HG03095 (cell line): ENCODE results near the gene EZR.
A peak's percentile ranks its signal among the peaks of the same experiment; 100 is the strongest.

Experiments used
- ATAC-seq: cut with Tn5 transposase; IDR thresholded peaks from one replicate; pipeline ENCODE4 v1.9.1; 2021; ENCODE audit warnings: moderate library complexity; ENCODE audit not compliant: unreplicated experiment

EZR gene

DNA sequence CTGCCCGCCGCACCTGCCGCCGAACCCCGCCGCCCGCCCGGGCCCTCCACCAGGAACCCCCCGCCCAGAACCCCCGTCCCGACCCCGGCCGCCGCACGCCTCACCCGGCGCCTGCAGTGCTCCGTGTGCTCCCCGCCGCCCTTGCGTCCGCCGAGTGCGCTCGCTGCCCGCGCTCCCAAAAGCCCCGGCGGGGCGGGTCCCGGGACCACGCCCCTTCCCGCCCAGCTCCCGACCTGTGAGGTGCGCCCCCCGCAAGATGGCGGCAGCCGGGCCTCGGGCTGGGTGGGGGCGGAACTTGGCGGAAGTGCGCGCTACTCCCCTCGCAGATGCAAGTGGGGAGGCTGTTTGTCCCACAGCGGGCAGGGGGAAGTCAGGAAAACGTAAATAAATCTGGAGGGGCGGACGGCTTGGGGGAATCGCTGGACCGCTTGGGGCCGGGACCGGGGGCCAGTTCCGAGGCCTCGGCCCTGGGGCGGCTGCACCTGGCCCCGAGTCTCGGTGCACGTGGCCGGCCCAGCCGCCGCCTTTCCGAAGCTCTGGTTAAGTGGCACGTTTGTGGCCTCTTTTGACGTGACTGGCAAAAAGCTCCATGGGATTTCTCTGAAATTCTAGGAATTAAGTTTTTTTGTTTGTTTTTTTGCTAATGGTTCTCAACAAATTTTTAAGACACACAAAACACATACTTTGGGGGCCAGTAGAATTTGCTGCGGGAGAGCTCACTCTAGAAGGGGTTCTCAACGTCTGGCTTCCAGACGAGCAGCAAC lies at the start of gene EZR:
TSS of gene EZR (minus strand) at position 156 of the 764 bp plus-strand sequence. CDS start 1,275 bp downstream, outside the sequence.
- ATAC-seq: peak; percentile 41

DNA sequence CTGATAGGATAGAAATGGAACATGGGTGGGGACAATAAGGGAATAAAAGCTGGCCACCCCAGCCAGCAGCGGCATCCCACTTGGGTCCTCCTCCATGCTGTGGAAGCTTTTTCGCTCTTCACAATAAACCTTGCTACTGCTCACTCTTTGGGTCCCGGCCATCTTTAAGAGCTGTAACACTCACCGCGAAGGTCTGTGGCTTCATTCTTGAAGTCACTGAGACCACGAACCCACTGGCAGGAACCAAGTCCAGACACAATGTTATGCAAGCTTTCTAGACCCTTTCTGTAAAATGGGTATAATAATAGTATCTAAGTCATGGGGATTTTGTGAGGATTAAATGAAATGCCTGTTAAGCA lies 48.9 kb upstream of the EZR start:
- no peak for ATAC-seq

DNA sequence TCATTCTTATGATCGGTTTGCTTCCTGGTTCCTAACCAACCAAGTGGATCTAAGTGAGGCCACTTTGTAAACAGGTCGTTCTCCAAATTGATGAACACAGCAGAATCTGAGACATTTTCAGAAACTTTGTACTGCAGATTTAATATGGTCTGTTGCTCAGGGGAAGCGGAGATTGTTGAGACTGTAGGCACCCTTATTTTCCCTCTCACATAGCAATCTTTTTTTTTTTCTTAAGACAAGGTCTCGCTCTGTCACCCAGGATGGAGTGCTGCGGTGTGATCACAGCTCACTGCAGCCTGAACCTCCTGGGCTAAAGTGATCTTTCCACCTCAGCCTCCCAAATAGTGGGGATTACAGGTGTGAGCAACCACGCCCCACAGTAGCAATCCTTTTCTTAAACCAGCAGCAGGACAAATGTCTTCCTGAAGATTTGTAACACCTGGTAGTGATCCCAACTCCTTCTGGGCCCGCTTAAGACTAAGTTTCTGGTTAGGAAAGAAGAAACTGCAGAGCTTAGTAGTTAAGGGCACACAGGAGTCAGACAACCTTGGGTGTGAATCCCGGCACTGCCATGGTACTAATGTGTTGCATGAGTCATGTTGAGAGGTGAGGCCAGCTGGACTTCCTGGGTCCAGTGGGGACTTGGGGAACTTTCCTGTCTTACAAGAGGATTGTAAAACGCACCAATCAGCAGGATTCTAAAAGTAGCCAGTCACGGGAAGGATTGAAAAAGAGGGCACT lies 48.4 kb upstream of the EZR start:
- no peak for ATAC-seq

DNA sequence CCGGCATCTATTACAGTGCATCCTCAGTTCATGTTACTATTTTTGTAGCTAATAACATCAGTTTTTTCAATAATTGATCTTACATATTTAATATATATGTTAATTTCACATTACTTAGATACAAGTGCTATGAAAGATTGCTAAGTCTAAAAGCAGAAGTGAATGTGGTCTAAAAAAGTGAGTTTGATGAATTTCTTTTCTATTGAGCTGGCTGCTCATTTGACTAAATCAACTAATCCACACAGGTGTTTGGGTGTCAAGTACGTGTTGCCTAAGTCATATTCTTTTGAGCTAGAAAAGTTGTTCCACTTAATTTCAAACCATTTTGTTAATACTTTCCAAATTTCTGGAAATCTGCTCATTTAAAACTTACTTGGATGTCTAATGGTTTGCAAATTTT lies 46.6 kb upstream of the EZR start:
- ATAC-seq: no peak

DNA sequence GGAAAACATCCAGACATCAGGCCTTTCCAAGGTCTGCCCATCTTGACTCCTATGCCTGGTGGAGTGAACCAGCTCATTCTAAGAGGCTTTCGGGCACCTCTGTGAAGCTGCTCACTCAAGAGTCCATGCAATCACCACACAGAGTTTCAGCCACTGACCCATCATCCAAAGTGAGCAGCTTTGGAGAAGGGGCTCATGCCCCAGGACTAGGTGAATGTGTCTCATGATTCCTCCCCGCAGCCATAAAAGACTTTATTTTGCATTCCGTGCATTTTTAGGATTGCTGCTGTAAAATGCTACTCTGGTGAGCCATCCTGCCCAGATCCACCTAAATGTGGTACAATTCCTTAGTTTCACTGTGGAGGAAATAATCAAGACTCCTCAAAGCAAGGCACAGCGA lies 44.5 kb upstream of the EZR start:
- ATAC-seq: no peak

DNA sequence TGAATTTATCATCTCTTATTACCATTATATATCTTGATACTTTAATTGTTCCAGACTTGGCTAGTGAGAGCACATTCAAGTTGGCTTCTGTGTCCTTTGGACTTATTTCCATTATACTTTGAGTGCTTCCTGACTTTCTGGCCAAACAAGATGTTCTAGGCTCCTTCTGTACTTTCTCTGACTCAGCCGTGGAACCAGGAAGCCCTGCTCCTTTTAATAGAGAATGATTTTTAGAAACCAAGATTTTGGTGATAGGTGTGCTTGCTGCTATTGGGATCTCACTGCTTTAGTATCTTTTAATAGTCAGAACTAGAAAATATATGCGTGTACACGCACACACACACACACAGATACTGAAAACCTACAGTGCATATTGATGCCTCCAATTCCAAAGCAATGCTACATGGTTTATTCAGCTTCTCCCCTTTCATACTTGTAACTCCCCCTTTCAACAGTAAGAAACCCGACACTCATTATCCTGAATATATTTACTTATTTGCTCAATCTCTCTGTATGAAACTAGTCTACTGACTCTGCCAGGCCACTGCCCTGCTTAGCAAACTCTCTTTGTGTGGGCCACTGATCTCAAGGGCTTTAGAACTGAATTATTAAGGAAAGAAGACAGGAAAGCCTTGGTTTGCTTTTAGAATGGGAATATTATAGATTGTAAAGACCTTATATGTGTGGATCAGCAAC lies 42.7 kb upstream of the EZR start:
- ATAC-seq: no peak

DNA sequence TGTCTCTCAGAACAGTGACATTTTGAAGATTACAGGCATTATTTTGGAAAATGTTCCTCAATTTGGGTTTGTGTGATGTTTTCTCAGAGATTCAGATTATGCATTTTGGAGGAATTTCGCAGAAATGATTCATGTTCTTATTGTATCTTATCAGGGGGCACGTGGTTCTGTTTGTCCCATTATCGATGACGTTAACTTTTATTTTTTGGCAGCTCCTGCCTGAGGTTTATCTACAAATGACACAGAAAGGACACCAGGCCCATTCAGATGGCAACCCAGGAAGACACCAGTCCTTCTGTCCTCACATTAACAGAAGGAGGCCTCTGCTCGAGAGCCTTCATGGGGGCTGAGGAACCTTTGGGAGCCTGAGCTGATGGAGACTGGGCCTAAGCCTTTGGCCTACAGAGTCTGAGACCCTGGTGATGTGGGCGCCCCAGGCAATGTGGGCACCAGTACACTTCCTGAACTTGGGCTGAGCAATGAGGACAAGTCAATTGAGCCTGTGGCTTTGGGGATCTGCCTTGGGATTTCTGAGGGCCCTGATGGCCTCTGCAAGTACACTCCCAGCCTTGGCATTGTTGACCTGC lies 41.2 kb upstream of the EZR start:
- no peak for ATAC-seq

DNA sequence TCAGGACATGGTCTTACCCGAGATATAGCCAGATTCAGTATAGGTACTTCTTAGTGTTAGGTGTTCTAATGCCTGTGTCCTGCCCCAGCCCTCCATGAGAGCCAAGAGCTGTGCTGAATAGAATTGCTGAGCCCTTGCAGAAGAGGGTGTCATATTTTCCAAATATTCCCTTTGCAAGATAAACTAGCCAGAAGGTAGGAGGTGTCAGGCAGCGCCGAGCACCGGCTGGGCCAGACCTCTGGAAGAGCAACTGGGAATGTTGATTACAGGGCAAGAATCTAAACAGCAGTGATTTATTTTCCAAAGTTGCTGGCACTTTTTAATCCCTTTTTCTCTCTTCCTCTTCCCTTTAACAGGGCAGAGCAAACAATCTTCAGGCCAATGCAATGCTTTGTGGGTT lies 37.1 kb upstream of the EZR start:
- ATAC-seq: no peak

DNA sequence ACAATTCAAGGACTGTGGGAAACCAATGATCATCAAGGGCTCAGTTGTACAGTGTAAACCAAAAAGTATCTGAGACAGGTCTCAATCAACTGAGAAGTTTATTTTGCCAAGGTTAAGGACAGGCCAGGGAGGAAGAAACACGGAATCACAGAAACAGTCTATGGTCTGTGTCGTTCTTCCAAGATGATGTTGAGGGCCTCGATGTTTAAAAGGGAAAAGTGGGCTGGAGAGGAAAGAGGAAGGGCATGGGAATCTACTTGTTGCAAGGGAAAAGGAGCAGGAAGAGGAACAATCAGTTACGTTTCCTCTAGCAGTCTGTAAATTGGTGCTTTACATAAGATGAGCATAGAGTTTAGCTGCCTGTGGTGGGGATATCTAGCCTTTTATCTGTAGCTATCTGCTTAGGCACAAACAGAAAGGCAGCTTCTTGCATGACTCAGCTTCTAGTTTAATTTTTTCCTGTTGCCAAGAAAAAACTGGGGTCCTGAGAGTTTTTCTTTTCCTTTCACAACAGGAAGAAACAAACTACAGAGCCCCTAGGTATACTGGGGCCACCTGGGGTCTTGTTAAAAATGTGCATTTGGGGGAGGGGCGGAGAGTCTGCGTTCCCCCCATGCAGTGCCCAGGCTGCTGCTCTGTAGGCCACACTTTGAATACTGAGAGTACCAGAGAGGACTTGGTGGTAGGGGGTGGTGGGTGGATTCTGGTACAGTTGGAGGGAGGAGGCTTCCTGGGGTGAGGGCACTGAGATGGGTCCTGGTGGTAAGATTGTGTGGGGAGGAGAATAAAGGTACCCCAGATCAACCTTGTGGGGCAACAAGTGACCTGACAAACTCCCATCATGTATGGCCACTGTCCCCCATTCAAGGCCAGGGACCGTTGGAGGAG lies 35.3 kb upstream of the EZR start:
- no peak for ATAC-seq

DNA sequence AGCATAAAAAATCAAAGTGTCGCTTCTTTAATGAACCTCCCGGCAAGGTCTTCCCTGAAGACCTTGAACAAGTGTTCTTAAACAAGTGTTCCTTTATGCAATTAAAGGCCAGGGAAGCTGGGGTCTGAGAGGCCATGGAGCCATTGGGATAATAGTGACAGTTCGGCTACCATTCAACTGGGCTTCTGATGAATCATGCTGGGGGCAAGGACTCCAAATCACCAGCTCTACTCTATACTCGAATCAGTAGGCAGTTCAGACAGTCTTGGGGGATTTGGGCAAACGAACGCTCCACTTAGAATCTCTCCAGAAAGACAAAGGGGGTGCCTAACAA lies 34.7 kb upstream of the EZR start:
- ATAC-seq: no peak

DNA sequence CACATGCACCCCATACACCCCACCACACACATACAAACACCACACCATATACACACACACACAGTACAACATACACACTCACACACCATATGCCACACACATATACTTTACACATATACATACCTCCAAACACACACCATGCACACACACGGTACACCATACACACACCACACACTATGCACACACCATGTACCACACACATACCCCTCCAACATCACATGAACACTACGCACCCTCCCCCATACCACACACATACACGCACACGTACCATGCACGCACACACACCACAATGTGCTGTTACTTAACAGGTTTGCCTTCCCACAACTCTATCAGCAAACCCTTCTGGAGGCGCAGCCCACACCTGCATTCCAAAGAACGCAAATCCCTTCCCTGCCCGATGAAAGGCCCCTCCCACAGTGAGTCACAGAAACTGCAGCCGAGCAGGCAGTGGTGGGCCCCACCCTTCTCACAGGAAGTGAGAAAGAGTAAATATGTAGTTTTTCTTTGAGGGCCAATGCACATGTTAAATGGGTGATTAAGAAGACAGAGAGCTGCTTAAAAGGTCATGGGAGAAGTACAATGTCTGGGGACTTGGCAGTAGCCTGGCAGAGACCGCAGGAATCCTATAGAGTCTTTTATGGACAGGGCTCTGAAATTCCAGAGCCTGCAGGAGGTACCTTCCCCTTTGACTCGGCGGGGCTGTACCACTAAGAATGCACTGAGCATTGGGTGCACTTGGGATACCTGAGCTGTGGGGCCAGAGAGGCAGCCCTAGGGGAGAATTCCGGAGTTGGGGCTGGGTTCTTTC lies 34.1 kb upstream of the EZR start:
- ATAC-seq: peak; percentile 94

DNA sequence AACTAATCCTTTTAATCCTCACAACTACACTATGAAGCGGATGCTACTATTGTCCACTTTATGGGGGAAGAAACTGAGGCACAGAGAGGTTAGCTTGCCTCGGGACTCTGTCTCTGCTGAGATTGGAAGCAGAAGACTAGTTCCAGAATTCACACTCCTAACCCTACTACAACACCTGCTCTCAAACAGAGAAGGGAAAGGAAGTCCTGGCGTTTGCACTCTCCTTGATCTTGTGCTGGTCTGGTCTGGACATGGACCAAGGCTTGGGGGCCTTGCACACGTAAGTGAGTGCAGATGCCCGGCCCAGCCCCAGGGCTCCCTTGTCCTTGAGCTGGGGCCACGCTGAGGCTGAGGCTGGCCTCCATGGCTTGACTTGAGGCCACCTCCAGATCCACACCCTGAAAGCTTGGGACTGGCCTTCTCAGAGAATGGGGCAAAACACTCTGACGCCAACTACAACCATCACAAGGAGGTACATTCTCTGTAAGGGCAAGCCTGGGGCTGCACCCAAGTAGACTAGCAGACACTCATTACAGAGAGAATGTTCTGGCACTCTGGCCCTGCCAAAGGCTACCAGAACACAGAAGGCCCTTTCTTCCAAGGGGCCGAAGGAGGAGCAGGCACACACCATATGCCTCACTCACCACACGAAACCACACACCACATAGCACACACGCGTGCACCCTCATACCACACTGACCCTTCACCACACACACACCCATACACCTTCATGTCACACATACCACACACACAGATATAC lies 33.3 kb upstream of the EZR start:
- ATAC-seq: no peak

DNA sequence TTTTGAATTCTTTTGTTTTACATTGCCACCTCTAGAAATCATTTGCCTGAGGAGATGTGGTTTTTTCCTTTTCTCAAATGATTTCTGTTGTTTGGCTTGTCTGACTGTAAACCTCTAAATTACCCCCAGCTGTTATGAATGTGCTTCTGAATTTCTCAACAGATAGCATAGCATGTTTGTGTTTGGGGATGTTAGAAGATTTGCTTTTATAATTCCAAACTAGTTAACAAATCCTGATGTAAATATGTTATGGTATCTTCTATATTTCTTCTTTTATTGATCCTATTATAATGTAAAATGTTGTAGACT lies 31.6 kb upstream of the EZR start:
- ATAC-seq: no peak

DNA sequence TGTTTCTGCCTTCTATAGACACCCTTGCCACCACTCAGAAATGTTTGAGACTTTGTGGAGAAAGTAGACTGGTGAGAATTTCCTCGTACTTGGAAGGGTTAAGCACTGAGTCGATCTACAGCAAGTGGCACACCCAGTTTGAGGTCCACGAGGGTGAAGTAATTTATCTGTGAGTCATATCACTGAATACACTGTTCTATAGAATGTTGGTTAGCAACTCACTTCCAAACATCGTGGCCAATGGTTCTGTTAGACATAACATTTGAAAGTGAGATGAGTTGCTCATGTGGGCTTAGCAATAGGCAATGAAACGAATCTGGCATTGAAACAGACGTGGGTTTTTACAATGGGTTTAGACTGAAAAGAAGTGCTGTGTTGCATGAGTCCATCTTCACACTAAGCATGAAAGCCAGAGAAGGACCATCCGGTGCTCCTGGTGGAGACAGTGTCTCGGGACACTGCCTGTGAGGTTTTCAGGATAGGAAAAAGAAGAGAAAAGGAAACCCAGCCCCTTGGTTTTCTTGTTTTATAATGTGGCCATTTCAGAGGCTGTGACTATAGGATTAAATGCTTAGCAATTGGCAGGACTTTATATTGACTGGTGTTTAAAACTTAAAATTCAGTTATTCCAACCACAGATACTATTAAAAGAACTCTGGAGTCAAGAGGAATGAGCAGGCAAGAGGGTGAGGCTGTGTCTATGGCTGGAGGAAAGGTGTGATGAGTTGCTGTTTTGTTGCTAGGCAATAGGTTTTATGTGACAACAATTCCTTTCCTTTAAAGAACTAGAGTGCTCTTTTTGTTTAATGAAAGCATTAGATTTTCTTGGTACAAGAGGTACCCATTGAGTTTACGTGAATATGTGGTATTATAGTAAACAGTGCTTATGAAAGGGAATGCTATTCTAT lies 31.0 kb upstream of the EZR start:
- ATAC-seq: no peak

DNA sequence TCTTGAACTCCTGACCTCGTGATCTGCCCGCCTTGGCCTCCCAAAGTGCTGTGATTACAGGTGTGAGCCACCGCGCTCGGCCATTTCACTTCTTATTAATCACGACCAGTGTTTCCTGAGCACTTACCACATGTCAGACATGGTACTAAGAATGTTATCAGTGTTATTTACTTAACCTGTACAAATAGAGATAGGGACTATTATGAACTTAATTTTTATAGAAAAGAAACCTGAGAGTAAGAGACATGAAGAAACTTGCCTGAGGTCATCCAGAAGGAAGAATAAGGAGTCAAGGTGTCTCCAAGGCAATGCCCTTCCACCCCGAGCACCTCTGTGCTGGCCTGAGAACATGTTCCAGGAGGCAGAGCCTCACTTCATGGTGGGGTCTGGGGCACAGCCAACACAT lies 29.3 kb upstream of the EZR start:
- ATAC-seq: no peak

DNA sequence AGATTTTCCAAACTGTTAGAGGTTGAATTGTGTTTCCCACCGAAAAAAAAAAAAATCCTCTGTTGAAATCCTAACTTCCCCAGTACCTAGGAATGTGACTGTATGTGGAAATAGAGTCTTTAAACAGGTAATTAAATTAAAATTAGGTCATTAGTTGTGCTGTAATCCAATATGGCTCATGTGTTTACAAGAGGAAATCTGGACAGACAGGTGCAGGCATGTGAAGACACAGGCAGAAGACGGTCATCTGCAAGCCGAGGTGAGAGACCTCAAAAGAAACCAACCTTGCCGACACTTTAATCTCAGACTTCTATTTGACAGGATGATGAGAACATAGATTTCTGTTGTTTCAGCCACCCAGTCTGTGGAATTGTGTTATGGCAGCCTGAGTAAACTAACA lies 28.6 kb upstream of the EZR start:
- no peak for ATAC-seq

DNA sequence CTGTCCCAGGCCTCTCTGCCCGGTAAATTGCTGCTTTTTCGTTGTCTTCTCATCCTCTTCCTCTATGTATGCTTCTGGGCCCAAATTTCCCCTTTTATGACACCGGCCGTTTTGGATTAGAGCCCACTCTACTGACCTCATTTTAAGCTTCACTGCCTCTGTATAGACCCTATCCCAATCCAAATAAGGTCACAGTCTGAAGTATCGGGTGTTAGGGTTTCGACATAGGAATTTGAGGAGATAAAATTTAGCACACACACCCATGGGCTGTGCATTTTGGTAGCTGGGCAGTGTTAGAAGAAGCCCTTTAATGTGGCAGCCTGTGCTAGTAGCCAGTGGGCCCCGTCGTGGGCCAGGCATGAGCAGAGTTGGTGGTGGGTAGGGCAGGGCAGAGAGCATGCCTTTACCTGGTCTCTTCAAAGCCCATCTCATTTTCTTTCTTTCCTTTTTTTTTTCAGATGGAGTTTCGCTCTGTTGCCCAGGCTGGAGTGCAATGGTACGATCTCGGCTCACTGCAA lies 27.9 kb upstream of the EZR start:
- ATAC-seq: no peak
